Memory B cell (primary cell): ENCODE measurements around the gene CACNA1C.
"Not testable (repeated sequence)": the region's sequence is repeated elsewhere in the genome, so short reads cannot be mapped to it uniquely, and the experiment has no call there.

Experiments used
- ATAC-seq: fragments of 150-1000 bp; cut with Tn5 transposase; 2 replicates; pipeline ENCODE4 v1.10.0; 2021; ENCODE audit warnings: low read depth, mild to moderate bottlenecking, moderate library complexity
- DNase-seq, 2 donors: peaks; one replicate each; pipeline ENCODE4 v3.0.0; 2022; ENCODE audit warnings: low spot score in 2 of 2
- H3K27ac Mint-ChIP-seq: one replicate; pipeline ENCODE4 v1.8.0; 2022; ENCODE audit warnings: mild to moderate bottlenecking, moderate library complexity, mixed read lengths
- H3K27me3 Mint-ChIP-seq: one replicate; pipeline ENCODE4 v1.8.0; 2022; ENCODE audit warnings: mixed read lengths
- H3K36me3 Mint-ChIP-seq: one replicate; pipeline ENCODE4 v1.8.0; 2022; ENCODE audit warnings: mild to moderate bottlenecking, mixed read lengths
- H3K4me1 Mint-ChIP-seq: one replicate; pipeline ENCODE4 v1.8.0; 2022; ENCODE audit warnings: mixed read lengths
- H3K4me3 Mint-ChIP-seq: one replicate; pipeline ENCODE4 v1.8.0; 2022; ENCODE audit warnings: mild to moderate bottlenecking, moderate library complexity, mixed read lengths
- H3K9me3 Mint-ChIP-seq: one replicate; pipeline ENCODE4 v1.8.0; 2022; ENCODE audit warnings: mixed read lengths

CACNA1C gene

GRCh38 chr12:2697057-2697800, 644.4 kb downstream of the CACNA1C start:
- Mint-ChIP-seq H3K36me3 (peaks cover 4% of the 10 kb centered on the region), H3K4me1 (peaks cover 7% of the 10 kb centered on the region), H3K9me3 (no peaks in the 10 kb centered on the region), H3K4me3 (no peak overlapping the region), H3K27ac (no peak overlapping the region), H3K27me3 (peaks cover 28% of the 10 kb centered on the region)
- DNase-seq, result no peak
- ATAC-seq, result no peak

- Mint-ChIP-seq H3K4me1 (peaks cover 2% of the 10 kb centered on the region), H3K9me3 (no peaks in the 10 kb centered on the region), H3K27me3 (peaks cover 28% of the 10 kb centered on the region), H3K36me3 (peaks cover 4% of the 10 kb centered on the region), H3K4me3 (no peak overlapping the region), H3K27ac (no peak overlapping the region)
- no peak for DNase-seq
- ATAC-seq, result no peak
Measured at GRCh38 chr12:2698566-2698965, 645.8 kb downstream of the CACNA1C start.

DNA sequence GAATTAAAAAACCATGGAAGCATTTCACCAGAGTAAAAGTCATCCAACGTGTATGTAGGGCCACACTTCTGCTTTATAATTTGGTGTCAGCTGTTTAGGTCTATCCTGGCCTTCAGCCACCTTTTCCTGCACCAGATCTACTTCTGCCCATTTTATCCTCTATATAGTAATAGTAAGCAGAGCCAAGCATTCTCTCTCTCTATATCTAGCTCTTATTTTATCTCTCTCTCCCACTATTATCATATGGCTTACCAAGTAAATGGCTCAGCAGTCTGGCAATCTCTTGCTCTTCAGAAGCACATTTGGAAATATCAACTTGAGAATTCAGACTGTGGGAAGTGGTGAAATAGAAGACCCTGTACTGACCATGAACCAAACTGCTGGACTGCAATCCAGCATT, 657.9 kb downstream of the CACNA1C start:
- ATAC-seq, result no peak
- Mint-ChIP-seq H3K27ac (no peak overlapping the region), H3K27me3 (peaks cover 4% of the 10 kb centered on the region), H3K4me3 (no peak overlapping the region), H3K36me3 (peaks cover 8% of the 10 kb centered on the region), H3K9me3 (peaks cover 23% of the 10 kb centered on the region), H3K4me1 (no peaks in the 10 kb centered on the region)
- DNase-seq, result no peak

GRCh38 chr12:2719392-2719791, 666.6 kb downstream of the CACNA1C start:
- DNase-seq (no peak), ATAC-seq (no peak)
- Mint-ChIP-seq H3K36me3 (peaks cover 2% of the 10 kb centered on the region), H3K4me3 (no peak overlapping the region), H3K27me3 (peaks cover 4% of the 10 kb centered on the region), H3K27ac (no peak overlapping the region), H3K9me3 (no peaks in the 10 kb centered on the region), H3K4me1 (no peaks in the 10 kb centered on the region)

DNA sequence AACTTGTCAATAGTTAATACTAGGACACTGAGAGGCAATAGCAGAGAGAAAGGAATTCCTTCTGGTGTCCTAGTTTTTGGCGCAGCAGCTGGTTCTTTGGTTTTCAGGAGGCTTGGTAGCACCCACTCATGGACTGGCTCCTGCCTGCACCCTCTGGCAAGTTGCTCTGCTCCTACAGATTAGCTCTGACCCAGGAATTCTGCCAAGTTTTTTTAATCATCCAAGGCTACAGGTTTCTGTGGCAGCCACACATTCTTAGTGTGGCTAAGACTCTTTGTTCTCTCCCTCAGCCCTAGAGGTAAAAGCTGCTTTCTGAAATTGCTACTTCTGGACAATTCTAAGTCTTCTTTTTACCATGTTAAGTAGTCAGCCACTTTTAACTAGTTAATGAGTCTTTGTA, 670.0 kb downstream of the CACNA1C start:
- peaks cover 7% of the 10 kb centered on the region for H3K27me3 Mint-ChIP-seq
- peaks cover 1% of the 10 kb centered on the region for H3K9me3 Mint-ChIP-seq
- no peaks in the 10 kb centered on the region for H3K4me1 Mint-ChIP-seq
- DNase-seq (no peak), ATAC-seq (no peak)
- H3K27ac Mint-ChIP-seq, result no peak overlapping the region
- no peak overlapping the region for H3K4me3 Mint-ChIP-seq
- no peaks in the 10 kb centered on the region for H3K36me3 Mint-ChIP-seq

DNA sequence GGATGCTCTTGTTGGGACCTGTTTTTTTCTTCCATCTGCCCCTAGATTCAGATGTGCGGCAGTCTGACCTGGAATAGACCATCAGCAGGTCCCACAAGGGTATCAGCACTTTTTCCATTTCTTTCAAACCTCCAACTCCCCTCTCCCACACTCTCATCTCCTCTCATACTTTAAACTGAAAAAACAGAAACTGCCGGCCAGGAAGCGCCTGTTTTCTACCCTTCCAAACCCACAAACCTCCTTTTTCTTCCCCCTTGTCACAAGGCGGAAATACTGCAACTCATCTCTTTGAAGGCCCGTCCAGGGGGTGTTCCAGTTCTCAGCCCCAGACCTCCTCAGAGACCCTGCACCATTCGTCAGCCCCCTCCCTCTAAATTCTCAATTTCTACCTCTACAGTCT, 679.5 kb downstream of the CACNA1C start:
- no peak overlapping the region for H3K4me3 Mint-ChIP-seq
- H3K27ac Mint-ChIP-seq, result no peak overlapping the region
- ATAC-seq (no peak), DNase-seq (no peak)
- peaks cover 1% of the 10 kb centered on the region for H3K9me3 Mint-ChIP-seq
- peaks cover 3% of the 10 kb centered on the region for H3K4me1 Mint-ChIP-seq
- peaks cover 3% of the 10 kb centered on the region for H3K36me3 Mint-ChIP-seq
- peaks cover 24% of the 10 kb centered on the region for H3K27me3 Mint-ChIP-seq

DNA sequence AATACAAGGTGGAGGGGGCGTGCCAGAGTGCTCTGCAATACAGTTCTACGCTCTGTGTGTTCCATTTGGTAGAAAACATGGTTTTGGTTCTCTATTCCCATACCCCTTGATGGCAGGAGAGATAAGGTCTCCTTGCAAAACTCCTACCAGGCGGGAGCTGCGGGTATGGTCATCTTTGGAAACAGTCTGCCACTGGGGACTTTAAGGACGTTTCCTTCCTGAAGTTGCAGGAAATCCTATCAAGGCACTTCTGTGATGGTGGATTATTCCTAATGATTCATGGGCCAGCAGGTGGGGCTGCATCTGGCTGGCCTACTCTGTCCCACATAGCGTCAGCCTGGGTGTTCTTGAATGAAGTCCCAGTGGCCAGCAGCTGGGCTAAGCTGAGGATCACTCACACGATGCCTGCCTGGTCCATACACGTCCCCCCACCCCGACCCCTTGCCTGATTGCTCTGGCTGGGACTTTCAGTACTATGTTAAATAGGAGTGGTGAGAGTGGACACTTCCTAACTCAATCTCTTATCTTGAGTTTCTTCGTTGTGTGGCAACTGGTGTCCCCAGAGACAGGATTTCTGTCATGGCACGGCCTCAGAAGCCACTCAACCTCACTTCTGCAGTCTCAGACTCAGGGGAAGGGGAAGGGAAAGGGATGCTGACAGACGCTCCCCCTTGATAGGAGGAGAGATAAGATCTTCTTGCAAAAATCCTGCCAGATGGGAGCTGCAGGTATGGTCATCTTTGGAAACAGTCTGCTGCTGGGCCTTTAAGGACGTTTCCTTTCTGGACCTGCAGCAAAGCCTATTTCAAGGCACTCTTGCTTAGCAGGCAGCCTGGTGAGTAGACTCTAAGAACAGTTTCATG, 680.9 kb downstream of the CACNA1C start:
- Mint-ChIP-seq H3K36me3 (peaks cover 3% of the 10 kb centered on the region), H3K4me3 (no peak overlapping the region), H3K4me1 (peaks cover 3% of the 10 kb centered on the region), H3K27ac (no peak overlapping the region), H3K27me3 (peaks cover 26% of the 10 kb centered on the region), H3K9me3 (no peaks in the 10 kb centered on the region)
- DNase-seq (no peak), ATAC-seq (no peak)

GRCh38 chr12:2735432-2735831, 682.6 kb downstream of the CACNA1C start:
- Mint-ChIP-seq H3K4me3 (no peak overlapping the region), H3K36me3 (peaks cover 3% of the 10 kb centered on the region), H3K27me3 (peaks cover 31% of the 10 kb centered on the region), H3K9me3 (no peaks in the 10 kb centered on the region), H3K27ac (no peak overlapping the region), H3K4me1 (peaks cover 3% of the 10 kb centered on the region)
- DNase-seq, result no peak
- no peak for ATAC-seq

DNA sequence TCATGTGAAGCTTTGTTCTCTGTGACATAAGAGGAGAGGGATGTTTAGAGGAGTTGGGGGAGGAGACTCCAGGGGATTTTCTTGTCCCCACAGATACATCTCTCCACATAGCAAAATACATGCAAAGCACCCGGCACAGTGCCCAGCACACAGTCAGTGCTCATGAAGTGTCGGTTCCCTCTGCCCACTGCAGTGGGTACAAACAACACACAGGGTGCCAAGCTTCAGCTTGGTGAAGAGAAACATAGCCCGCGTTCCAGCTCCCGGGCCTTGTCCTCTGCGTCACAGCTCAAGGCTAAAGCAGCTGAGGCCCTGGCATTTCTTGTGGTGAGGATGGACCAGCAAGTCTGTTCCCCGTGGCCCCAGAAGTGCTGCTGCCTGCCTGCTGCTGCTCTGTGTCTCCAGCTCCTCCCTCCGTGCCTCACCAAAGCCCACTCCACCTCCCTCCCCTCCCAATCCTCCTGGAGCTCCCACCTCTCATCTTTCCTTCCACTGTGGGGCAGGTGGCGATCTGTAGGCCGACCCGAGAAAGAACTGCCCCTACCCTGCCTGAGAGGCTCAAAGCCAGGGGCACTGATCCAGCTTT, 685.0 kb downstream of the CACNA1C start:
- Mint-ChIP-seq H3K9me3 (no peaks in the 10 kb centered on the region), H3K4me1 (peaks cover under 1% of the 10 kb centered on the region), H3K27me3 (peaks cover 27% of the 10 kb centered on the region), H3K27ac (no peak overlapping the region), H3K4me3 (no peak overlapping the region), H3K36me3 (peaks cover under 1% of the 10 kb centered on the region)
- no peak for ATAC-seq
- no peak for DNase-seq

- Mint-ChIP-seq H3K9me3 (no peaks in the 10 kb centered on the region), H3K27ac (no peak overlapping the region), H3K4me1 (peaks cover 2% of the 10 kb centered on the region), H3K27me3 (peaks cover 27% of the 10 kb centered on the region), H3K4me3 (no peak overlapping the region), H3K36me3 (no peaks in the 10 kb centered on the region)
- DNase-seq (no peak), ATAC-seq (no peak)
Measured at GRCh38 chr12:2739069-2739468, 686.3 kb downstream of the CACNA1C start.

GRCh38 chr12:2739832-2740641, 687.2 kb downstream of the CACNA1C start:
- H3K36me3 Mint-ChIP-seq, result no peaks in the 10 kb centered on the region
- no peak overlapping the region for H3K4me3 Mint-ChIP-seq
- DNase-seq, result no peak
- H3K27me3 Mint-ChIP-seq, result peaks cover 21% of the 10 kb centered on the region
- peaks cover 2% of the 10 kb centered on the region for H3K4me1 Mint-ChIP-seq
- no peaks in the 10 kb centered on the region for H3K9me3 Mint-ChIP-seq
- ATAC-seq, result no peak
- no peak overlapping the region for H3K27ac Mint-ChIP-seq

DNA sequence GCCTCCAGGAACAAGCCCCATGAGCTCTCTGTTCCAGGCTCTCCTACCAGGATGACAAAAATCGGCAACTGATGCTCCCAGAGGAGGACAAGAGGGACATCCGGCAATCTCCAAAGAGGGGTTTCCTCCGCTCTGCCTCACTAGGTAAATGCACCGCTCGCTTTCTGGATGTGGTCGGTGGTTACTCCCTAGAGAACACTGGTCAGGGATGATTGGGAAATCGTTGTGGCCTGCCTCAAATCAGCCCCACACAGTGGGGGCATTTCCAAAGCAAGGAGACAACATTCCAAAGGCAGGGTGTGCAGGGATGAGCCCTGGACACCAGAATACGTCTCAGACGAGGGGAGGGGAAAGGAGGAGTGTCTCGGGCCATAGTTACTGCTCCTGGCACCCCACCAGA, 689.2 kb downstream of the CACNA1C start:
- not testable (repeated sequence) for H3K27ac Mint-ChIP-seq, H3K4me1 Mint-ChIP-seq, H3K36me3 Mint-ChIP-seq, H3K9me3 Mint-ChIP-seq, ATAC-seq, H3K4me3 Mint-ChIP-seq, DNase-seq
- peaks cover 16% of the 10 kb centered on the region for H3K27me3 Mint-ChIP-seq

DNA sequence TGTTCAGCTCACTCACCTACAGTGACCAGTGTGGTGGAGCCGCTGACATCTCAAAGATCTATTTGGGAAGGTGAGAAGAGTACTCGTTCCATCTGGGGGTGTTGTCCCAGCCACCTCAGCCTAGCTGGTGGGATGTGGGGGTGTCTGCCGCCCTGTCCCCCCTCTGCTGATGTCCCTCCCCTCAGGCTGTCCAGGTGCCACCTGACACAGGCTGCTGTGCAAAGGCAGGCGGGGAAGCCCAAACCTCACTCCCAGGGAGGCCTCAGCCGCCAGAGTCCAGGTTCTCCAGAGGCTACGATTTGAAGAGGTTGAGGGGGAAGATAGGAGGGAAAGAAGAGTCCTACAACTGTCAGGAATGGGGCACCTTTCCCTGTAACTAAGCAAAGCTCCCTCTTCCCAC, 690.7 kb downstream of the CACNA1C start:
- Mint-ChIP-seq H3K4me1 (peaks cover 2% of the 10 kb centered on the region), H3K36me3 (peaks cover 2% of the 10 kb centered on the region), H3K27me3 (peaks cover 12% of the 10 kb centered on the region), H3K9me3 (peaks cover 2% of the 10 kb centered on the region), H3K27ac (no peak overlapping the region), H3K4me3 (no peak overlapping the region)
- no peak for ATAC-seq
- no peak for DNase-seq

- ATAC-seq, result no peak
- DNase-seq, result no peak
- no peak overlapping the region for H3K27ac Mint-ChIP-seq
- H3K36me3 Mint-ChIP-seq, result peaks cover 2% of the 10 kb centered on the region
- peaks cover 2% of the 10 kb centered on the region for H3K9me3 Mint-ChIP-seq
- H3K27me3 Mint-ChIP-seq, result peaks cover 6% of the 10 kb centered on the region
- H3K4me3 Mint-ChIP-seq, result no peak overlapping the region
- peaks cover 2% of the 10 kb centered on the region for H3K4me1 Mint-ChIP-seq
Measured at GRCh38 chr12:2745655-2746054, 692.9 kb downstream of the CACNA1C start.
